CD4-positive, CD25-positive, alpha-beta regulatory T cell (primary cell): ENCODE measurements around the gene C9orf40. TPM values are rescaled to one million over a fixed set of nuclear protein-coding genes. Genes with fewer than 3 reads are reported as not detected.

Experiments used
- ATAC-seq, 2 donors: fragments of 150-1000 bp; cut with Tn5 transposase; one replicate each; pipeline ENCODE4 v1.10.0; 2021; ENCODE audit warnings: low read depth in 2 of 2, moderate number of reproducible peaks in 2 of 2, moderate library complexity in 1 of 2
- DNase-seq, 3 donors: peaks; one replicate each; pipeline versions ENCODE4 v3.0.0 to v3.0.0-alpha.2; 2012 to 2022; ENCODE audit warnings: mixed read lengths in 1 of 3
- H3K27ac ChIP-seq: one replicate; pipeline ENCODE4 v1.7.0; 2013; ENCODE audit warnings: mild to moderate bottlenecking, low read length; ENCODE audit not compliant: insufficient read depth, poor library complexity, severe bottlenecking
- H3K27me3 ChIP-seq: one replicate; pipeline ENCODE4 v1.7.0; 2013; ENCODE audit warnings: low read length; ENCODE audit not compliant: control insufficient read depth, insufficient read depth
- H3K36me3 ChIP-seq: one replicate; pipeline ENCODE4 v1.7.0; 2013; ENCODE audit warnings: mild to moderate bottlenecking, low read length, moderate library complexity; ENCODE audit not compliant: control insufficient read depth, insufficient read depth
- H3K4me1 ChIP-seq: 2 replicates; pipeline ENCODE4 v1.7.0; 2013; ENCODE audit warnings: mild to moderate bottlenecking, low read length; ENCODE audit not compliant: insufficient read depth, control insufficient read depth, poor library complexity, severe bottlenecking
- H3K4me3 ChIP-seq: one replicate; pipeline ENCODE4 v1.7.0; 2013; ENCODE audit warnings: low read depth, mild to moderate bottlenecking, low read length, moderate library complexity
- H3K9me3 ChIP-seq, 2 experiments: 1 replicate in 1 of 2; 2 replicates in 1 of 2; pipeline ENCODE4 v1.7.0; 2013; ENCODE audit warnings: low read length in 2 of 2, mild to moderate bottlenecking in 1 of 2, moderate library complexity in 1 of 2; ENCODE audit not compliant: control insufficient read depth in 2 of 2
- H3K27ac Mint-ChIP-seq, 3 donors: one replicate each; pipeline ENCODE4 v1.8.0; 2020 to 2022; ENCODE audit warnings: mild to moderate bottlenecking in 3 of 3, mixed read lengths in 3 of 3, moderate library complexity in 2 of 3
- H3K27me3 Mint-ChIP-seq: one replicate; pipeline ENCODE4 v1.8.0; 2022; ENCODE audit warnings: mild to moderate bottlenecking, mixed read lengths
- H3K36me3 Mint-ChIP-seq: one replicate; pipeline ENCODE4 v1.8.0; 2020; ENCODE audit warnings: mixed read lengths
- H3K4me1 Mint-ChIP-seq, 4 donors: one replicate each; pipeline ENCODE4 v1.8.0; 2020 to 2022; ENCODE audit warnings: mixed read lengths in 4 of 4, mild to moderate bottlenecking in 1 of 4
- H3K4me3 Mint-ChIP-seq, 4 donors: one replicate each; pipeline ENCODE4 v1.8.0; 2020 to 2022; ENCODE audit warnings: mild to moderate bottlenecking in 4 of 4, mixed read lengths in 4 of 4, moderate library complexity in 3 of 4
- H3K9me3 Mint-ChIP-seq, 7 donors: one replicate each; pipeline ENCODE4 v1.8.0; 2020 to 2022; ENCODE audit warnings: mixed read lengths in 7 of 7, mild to moderate bottlenecking in 3 of 7, moderate library complexity in 2 of 7
- polyA plus RNA-seq, 4 donors: library from polyadenylated mRNA; unstranded; fragments of 300-500 nt; fragmentation: Illumina TruSeq; gene quantifications; one replicate each; pipeline ENCODE4 v1.2.3, GENCODE V29; 2021
- total RNA-seq: library from RNA; stranded (reverse); gene quantifications from one replicate; pipeline ENCODE4 v1.2.3, GENCODE V29; 2022

The C9orf40 gene
- total and polyA plus RNA-seq, 5 donors from 2014 or later, result 1.7 to 4.5 (median 3.6) TPM

DNA sequence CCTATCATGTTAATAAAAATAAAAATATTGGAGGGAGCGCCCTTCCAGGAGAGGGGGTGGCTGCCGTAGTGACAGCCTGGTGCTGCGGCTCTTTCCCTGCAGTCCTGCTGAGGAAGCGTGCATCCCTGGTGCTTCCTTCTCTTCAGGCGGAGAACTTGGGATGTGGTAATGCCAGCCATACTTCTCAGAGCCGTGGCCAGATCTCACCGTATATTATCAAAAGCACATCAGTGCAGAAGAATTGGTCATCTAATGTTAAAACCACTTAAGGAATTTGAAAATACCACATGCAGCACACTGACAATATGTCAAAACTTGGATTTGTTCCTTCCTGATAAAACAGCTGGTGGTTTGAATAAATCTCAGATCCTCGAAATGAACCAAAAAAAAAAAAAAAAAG is 17.7 kb downstream of the C9orf40 start:
- Mint-ChIP-seq H3K4me1 (no peaks in the 10 kb centered on the region), H3K9me3 (peaks cover 0 to 8% (median 0%) of the 10 kb centered on the region in 7 donors), H3K36me3 (no peaks in the 10 kb centered on the region), H3K27me3 (peaks cover 29% of the 10 kb centered on the region), H3K27ac (no peak overlapping the region), H3K4me3 (no peak overlapping the region)
- H3K36me3 ChIP-seq, result no peaks in the 10 kb centered on the region
- no peaks in the 10 kb centered on the region for H3K4me1 ChIP-seq
- DNase-seq (no peak), ATAC-seq (no peak)
- no peak overlapping the region for H3K4me3 ChIP-seq
- peaks cover 6 to 8% of the 10 kb centered on the region in 2 experiments for H3K9me3 ChIP-seq
- H3K27ac ChIP-seq, result no peak overlapping the region
- H3K27me3 ChIP-seq, result peaks cover 3% of the 10 kb centered on the region

DNA sequence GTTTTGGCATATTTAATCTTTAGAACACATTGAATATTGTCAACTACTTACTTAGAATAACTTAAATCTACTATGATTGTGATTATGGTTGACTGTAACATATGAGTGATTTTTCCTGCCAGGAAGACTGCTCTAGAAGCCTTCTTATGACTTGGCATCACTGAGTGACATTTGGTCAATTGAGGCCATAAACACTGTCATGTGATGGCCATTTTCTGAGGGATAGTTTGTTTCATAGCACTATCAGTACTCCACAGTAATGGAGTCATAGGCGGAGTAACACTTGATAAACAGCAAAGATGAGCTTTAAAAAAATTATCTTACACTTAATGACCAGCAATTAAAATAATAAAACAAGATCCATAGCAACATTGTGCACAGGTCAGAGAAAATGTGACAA is 31.0 kb downstream of the C9orf40 start:
- peaks cover 9% of the 10 kb centered on the region for H3K27me3 Mint-ChIP-seq

DNA sequence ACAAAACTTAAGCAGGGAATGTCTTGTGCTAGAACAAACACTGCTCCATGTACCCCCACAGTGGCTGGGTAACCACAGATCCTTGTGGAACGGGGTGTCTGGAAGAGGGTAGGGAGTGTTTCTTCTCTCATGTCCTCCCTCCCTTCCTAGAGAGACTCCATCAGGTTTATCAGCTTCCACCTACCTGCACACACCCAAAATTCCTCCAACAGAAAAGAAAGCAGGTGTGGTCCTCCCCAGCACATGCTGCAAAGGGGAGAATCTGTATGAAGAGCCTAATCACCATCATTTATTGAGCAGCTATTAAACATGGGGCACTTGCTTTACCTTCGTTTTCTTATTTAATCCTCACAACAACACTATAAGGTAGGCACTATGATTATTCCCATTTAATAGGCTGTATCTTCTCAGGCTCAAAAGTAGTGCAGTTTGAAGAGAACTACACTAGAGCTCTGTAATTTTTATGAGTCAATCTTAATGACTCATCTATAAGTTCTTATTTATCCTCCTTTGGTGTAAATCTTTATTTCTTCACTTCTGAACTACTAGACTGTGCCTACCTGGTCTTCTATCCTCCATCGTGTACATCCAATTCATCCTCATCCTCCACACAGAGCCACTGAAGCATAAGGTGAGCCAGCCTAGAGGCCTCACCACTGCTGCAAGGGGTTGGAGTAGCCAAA is 31.6 kb downstream of the C9orf40 start:
- no peaks in the 10 kb centered on the region for H3K4me1 ChIP-seq
- H3K27ac Mint-ChIP-seq, result no peak overlapping the region
- no peak overlapping the region for H3K27ac ChIP-seq
- H3K9me3 ChIP-seq, result no peaks in the 10 kb centered on the region
- H3K4me1 Mint-ChIP-seq, result peaks cover 0 to 2% (median 0%) of the 10 kb centered on the region in 4 donors
- no peaks in the 10 kb centered on the region for H3K36me3 Mint-ChIP-seq
- ATAC-seq (no peak), DNase-seq (no peak)
- H3K9me3 Mint-ChIP-seq, result peaks cover 0 to 2% (median 0%) of the 10 kb centered on the region in 7 donors
- no peaks in the 10 kb centered on the region for H3K27me3 ChIP-seq
- peaks cover 9% of the 10 kb centered on the region for H3K27me3 Mint-ChIP-seq
- H3K36me3 ChIP-seq, result no peaks in the 10 kb centered on the region
- H3K4me3 Mint-ChIP-seq, result no peak overlapping the region
- H3K4me3 ChIP-seq, result no peak overlapping the region

More for the DNA sequence above, 31.0 kb downstream of the C9orf40 start:
- no peak for DNase-seq
- no peaks in the 10 kb centered on the region for H3K36me3 Mint-ChIP-seq
- H3K4me1 Mint-ChIP-seq, result no peaks in the 10 kb centered on the region
- no peaks in the 10 kb centered on the region for H3K4me1 ChIP-seq
- H3K36me3 ChIP-seq, result no peaks in the 10 kb centered on the region
- H3K27me3 ChIP-seq, result no peaks in the 10 kb centered on the region
- H3K27ac Mint-ChIP-seq, result no peak overlapping the region
- H3K27ac ChIP-seq, result no peak overlapping the region
- H3K4me3 Mint-ChIP-seq, result no peak overlapping the region
- no peaks in the 10 kb centered on the region for H3K9me3 ChIP-seq
- no peak for ATAC-seq
- no peak overlapping the region for H3K4me3 ChIP-seq
- peaks cover 0 to 3% (median 0%) of the 10 kb centered on the region in 7 donors for H3K9me3 Mint-ChIP-seq

GRCh38 chr9:74910036-74910435 is 42.7 kb downstream of the C9orf40 start:
- no peak for ATAC-seq
- no peaks in the 10 kb centered on the region for H3K4me1 Mint-ChIP-seq
- no peak for DNase-seq

DNA sequence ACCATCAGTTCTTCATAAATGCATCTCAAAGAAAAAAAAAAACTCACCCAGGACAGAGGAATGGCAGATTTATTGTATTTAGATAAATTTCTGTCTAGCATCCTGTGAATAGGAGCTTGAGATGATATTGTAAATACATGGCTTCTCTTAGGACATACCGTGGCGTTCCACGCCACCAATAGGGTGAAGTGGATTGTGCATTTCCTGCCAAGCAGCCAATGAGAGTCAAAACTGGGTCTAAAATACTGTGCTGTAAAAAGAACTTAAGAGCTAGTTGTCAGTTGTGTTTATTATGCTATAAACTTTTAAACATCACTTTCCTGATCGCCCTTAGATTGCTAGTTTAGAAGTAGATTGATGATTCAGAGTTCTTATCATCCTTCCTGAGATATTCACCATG is 44.0 kb downstream of the C9orf40 start:
- Mint-ChIP-seq H3K4me1 (no peaks in the 10 kb centered on the region), H3K36me3 (no peaks in the 10 kb centered on the region), H3K27ac (no peak overlapping the region), H3K27me3 (peaks cover 21% of the 10 kb centered on the region), H3K4me3 (no peak overlapping the region), H3K9me3 (peaks cover 1 to 18% (median 11%) of the 10 kb centered on the region in 7 donors)
- no peak for ATAC-seq
- Histone ChIP-seq H3K4me1 (no peaks in the 10 kb centered on the region), H3K27me3 (peaks cover 4% of the 10 kb centered on the region), H3K9me3 (peaks cover 3 to 12% of the 10 kb centered on the region in 2 experiments), H3K4me3 (no peak overlapping the region), H3K36me3 (no peaks in the 10 kb centered on the region), H3K27ac (no peak overlapping the region)
- no peak for DNase-seq

More at GRCh38 chr9:74910036-74910435, 42.7 kb downstream of the C9orf40 start:
- H3K27ac ChIP-seq, result no peak overlapping the region
- Mint-ChIP-seq H3K4me3 (no peak overlapping the region), H3K9me3 (peaks cover 1 to 18% (median 11%) of the 10 kb centered on the region in 7 donors), H3K36me3 (no peaks in the 10 kb centered on the region), H3K27me3 (peaks cover 23% of the 10 kb centered on the region), H3K27ac (no peak overlapping the region)
- H3K4me3 ChIP-seq, result no peak overlapping the region
- no peaks in the 10 kb centered on the region for H3K4me1 ChIP-seq
- no peaks in the 10 kb centered on the region for H3K36me3 ChIP-seq
- peaks cover 4% of the 10 kb centered on the region for H3K27me3 ChIP-seq
- peaks cover 3 to 12% of the 10 kb centered on the region in 2 experiments for H3K9me3 ChIP-seq

DNA sequence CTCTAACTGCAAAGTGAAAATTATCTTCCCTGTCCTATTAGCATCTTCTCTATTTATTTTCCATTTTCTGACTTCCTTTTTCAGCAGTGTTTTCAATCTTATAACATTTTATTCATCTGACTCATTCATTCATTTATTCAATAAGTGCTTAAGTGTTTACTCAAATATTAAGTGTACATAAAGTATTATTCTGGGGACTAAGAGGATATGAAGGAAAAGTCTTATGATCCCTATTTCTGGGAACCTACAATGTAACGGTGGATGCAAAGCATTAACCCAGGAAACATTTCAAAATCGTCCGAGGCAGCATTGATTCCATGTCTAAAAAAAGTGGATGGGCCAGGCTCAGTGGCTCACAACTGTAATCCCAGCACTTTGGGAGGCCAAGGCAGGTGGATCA is 45.6 kb downstream of the C9orf40 start:
- Histone ChIP-seq H3K36me3 (no peaks in the 10 kb centered on the region), H3K27ac (no peak overlapping the region), H3K27me3 (peaks cover 4% of the 10 kb centered on the region), H3K9me3 (peaks cover 3 to 5% of the 10 kb centered on the region in 2 experiments), H3K4me1 (no peaks in the 10 kb centered on the region), H3K4me3 (no peak overlapping the region)
- Mint-ChIP-seq H3K27ac (no peak overlapping the region), H3K9me3 (peaks cover 1 to 15% (median 10%) of the 10 kb centered on the region in 7 donors), H3K4me3 (no peak overlapping the region), H3K36me3 (no peaks in the 10 kb centered on the region), H3K27me3 (peaks cover 21% of the 10 kb centered on the region), H3K4me1 (no peaks in the 10 kb centered on the region)
- ATAC-seq, result no peak
- no peak for DNase-seq

- H3K27ac Mint-ChIP-seq, result no peak overlapping the region
- no peak overlapping the region for H3K4me3 Mint-ChIP-seq
- H3K36me3 Mint-ChIP-seq, result no peaks in the 10 kb centered on the region
- H3K27me3 Mint-ChIP-seq, result peaks cover 19% of the 10 kb centered on the region
- H3K36me3 ChIP-seq, result no peaks in the 10 kb centered on the region
- no peak overlapping the region for H3K27ac ChIP-seq
- H3K9me3 ChIP-seq, result no peaks in the 10 kb centered on the region
- no peak for ATAC-seq
- no peaks in the 10 kb centered on the region for H3K4me1 ChIP-seq
- H3K9me3 Mint-ChIP-seq, result peaks cover 0 to 1% (median 0%) of the 10 kb centered on the region in 7 donors
- H3K4me1 Mint-ChIP-seq, result no peaks in the 10 kb centered on the region
- no peaks in the 10 kb centered on the region for H3K27me3 ChIP-seq
- no peak for DNase-seq
- no peak overlapping the region for H3K4me3 ChIP-seq
These were observed 51.7 kb downstream of the C9orf40 start for GRCh38 chr9:74901001-74901400.
